Parathyroid adenoma (tissue), 2 donors: Measurements from ENCODE around the gene CSMD2.

ENCODE experiments used
- H2AFZ ChIP-seq: fragments of 300-600 bp; sonication (generic); one replicate; pipeline ENCODE4 v1.7.0; 2017; ENCODE audit warnings: antibody characterized with exemption, mild to moderate bottlenecking
- H3K27ac ChIP-seq: fragments of 300-600 bp; sonication (generic); one replicate; pipeline ENCODE4 v1.7.0; 2017
- H3K27me3 ChIP-seq: fragments of 300-600 bp; sonication (generic); one replicate; pipeline ENCODE4 v1.7.0; 2017; ENCODE audit warnings: low read length; ENCODE audit not compliant: control insufficient read depth, insufficient read depth
- H3K36me3 ChIP-seq: fragments of 300-600 bp; sonication (generic); one replicate; pipeline ENCODE4 v1.7.0; 2017; ENCODE audit warnings: low read length; ENCODE audit not compliant: control insufficient read depth, insufficient read depth
- H3K4me1 ChIP-seq: fragments of 300-600 bp; sonication (generic); one replicate; pipeline ENCODE4 v1.7.0; 2017; ENCODE audit warnings: control low read depth
- H3K4me2 ChIP-seq: fragments of 300-600 bp; sonication (generic); one replicate; pipeline ENCODE4 v1.7.0; 2017; ENCODE audit warnings: low read length
- H3K4me3 ChIP-seq: fragments of 300-600 bp; sonication (generic); one replicate; pipeline ENCODE4 v1.7.0; 2017; ENCODE audit warnings: low read depth, low read length
- H3K79me2 ChIP-seq: fragments of 300-600 bp; sonication (generic); one replicate; pipeline ENCODE4 v1.7.0; 2017; ENCODE audit warnings: control low read depth
- H3K9ac ChIP-seq: fragments of 300-600 bp; sonication (generic); one replicate; pipeline ENCODE4 v1.7.0; 2017; ENCODE audit warnings: mild to moderate bottlenecking
- H3K9me3 ChIP-seq: fragments of 300-600 bp; sonication (generic); one replicate; pipeline ENCODE4 v1.7.0; 2017; ENCODE audit warnings: low read length; ENCODE audit not compliant: control insufficient read depth
- CTCF ChIP-seq: fragments of 300-600 bp; sonication (generic); IDR thresholded peaks from one replicate; pipeline ENCODE4 v1.7.0; 2017; ENCODE audit warnings: antibody characterized with exemption, mild to moderate bottlenecking
- donor health status: primary hyperparathyroidism.

Gene CSMD2

GRCh38 chr1:33895396-33895795, 269.6 kb downstream of the CSMD2 start:
- no peak overlapping the region for H3K9ac ChIP-seq
- H3K79me2 ChIP-seq, result no peaks in the 10 kb centered on the region
- no peaks in the 10 kb centered on the region for H3K4me1 ChIP-seq
- no peak overlapping the region for H3K4me2 ChIP-seq
- H3K9me3 ChIP-seq, result no peaks in the 10 kb centered on the region
- no peaks in the 10 kb centered on the region for H3K27me3 ChIP-seq
- H3K27ac ChIP-seq, result no peak overlapping the region
- H2AFZ ChIP-seq, result no peak overlapping the region
- no peaks in the 10 kb centered on the region for H3K36me3 ChIP-seq
- TF ChIP-seq CTCF, result no peak
- H3K4me3 ChIP-seq, result no peak overlapping the region

- Histone ChIP-seq H3K79me2 (no peaks in the 10 kb centered on the region), H3K27me3 (no peaks in the 10 kb centered on the region), H3K4me3 (no peak overlapping the region), H3K4me1 (no peaks in the 10 kb centered on the region), H3K9me3 (no peaks in the 10 kb centered on the region), H2AFZ (no peak overlapping the region), H3K4me2 (no peak overlapping the region), H3K9ac (no peak overlapping the region), H3K27ac (no peak overlapping the region), H3K36me3 (no peaks in the 10 kb centered on the region)
- no peak for TF ChIP-seq CTCF
Observed at GRCh38 chr1:33893147-33893830, 271.7 kb downstream of the CSMD2 start.

- H3K9me3 ChIP-seq, result no peaks in the 10 kb centered on the region
- H3K27me3 ChIP-seq, result no peaks in the 10 kb centered on the region
- no peak overlapping the region for H3K4me2 ChIP-seq
- H3K36me3 ChIP-seq, result no peaks in the 10 kb centered on the region
- no peak overlapping the region for H2AFZ ChIP-seq
- TF ChIP-seq CTCF, result no peak
- no peaks in the 10 kb centered on the region for H3K79me2 ChIP-seq
- no peak overlapping the region for H3K27ac ChIP-seq
- no peak overlapping the region for H3K4me3 ChIP-seq
- no peak overlapping the region for H3K9ac ChIP-seq
- no peaks in the 10 kb centered on the region for H3K4me1 ChIP-seq
Observed at GRCh38 chr1:33886496-33886895, 278.5 kb downstream of the CSMD2 start.

GRCh38 chr1:33880305-33880704, 284.7 kb downstream of the CSMD2 start:
- H2AFZ ChIP-seq, result no peak overlapping the region
- H3K4me3 ChIP-seq, result no peak overlapping the region
- H3K79me2 ChIP-seq, result no peaks in the 10 kb centered on the region
- H3K4me1 ChIP-seq, result no peaks in the 10 kb centered on the region
- no peak overlapping the region for H3K9ac ChIP-seq
- no peaks in the 10 kb centered on the region for H3K36me3 ChIP-seq
- no peak overlapping the region for H3K27ac ChIP-seq
- no peak for TF ChIP-seq CTCF
- H3K9me3 ChIP-seq, result no peaks in the 10 kb centered on the region
- H3K27me3 ChIP-seq, result no peaks in the 10 kb centered on the region
- no peak overlapping the region for H3K4me2 ChIP-seq

GRCh38 chr1:33878392-33878791, 286.6 kb downstream of the CSMD2 start:
- Histone ChIP-seq H3K4me3 (no peak overlapping the region), H3K9ac (no peak overlapping the region), H3K4me1 (no peaks in the 10 kb centered on the region), H3K4me2 (no peak overlapping the region), H3K36me3 (no peaks in the 10 kb centered on the region), H3K9me3 (no peaks in the 10 kb centered on the region), H3K79me2 (no peaks in the 10 kb centered on the region), H2AFZ (no peak overlapping the region), H3K27ac (no peak overlapping the region), H3K27me3 (no peaks in the 10 kb centered on the region)
- TF ChIP-seq CTCF, result no peak
